ENCODE data around the gene PLA2G4F. TPM values are rescaled to one million over a fixed set of nuclear protein-coding genes. Genes with fewer than 3 reads are reported as not detected.
"Not testable (repeated sequence)": the region's sequence is repeated elsewhere in the genome, so short reads cannot be mapped to it uniquely, and the experiment has no call there.

The PLA2G4F gene
- total RNA-seq, 1 experiment from 2014 or later, result not detected

DNA sequence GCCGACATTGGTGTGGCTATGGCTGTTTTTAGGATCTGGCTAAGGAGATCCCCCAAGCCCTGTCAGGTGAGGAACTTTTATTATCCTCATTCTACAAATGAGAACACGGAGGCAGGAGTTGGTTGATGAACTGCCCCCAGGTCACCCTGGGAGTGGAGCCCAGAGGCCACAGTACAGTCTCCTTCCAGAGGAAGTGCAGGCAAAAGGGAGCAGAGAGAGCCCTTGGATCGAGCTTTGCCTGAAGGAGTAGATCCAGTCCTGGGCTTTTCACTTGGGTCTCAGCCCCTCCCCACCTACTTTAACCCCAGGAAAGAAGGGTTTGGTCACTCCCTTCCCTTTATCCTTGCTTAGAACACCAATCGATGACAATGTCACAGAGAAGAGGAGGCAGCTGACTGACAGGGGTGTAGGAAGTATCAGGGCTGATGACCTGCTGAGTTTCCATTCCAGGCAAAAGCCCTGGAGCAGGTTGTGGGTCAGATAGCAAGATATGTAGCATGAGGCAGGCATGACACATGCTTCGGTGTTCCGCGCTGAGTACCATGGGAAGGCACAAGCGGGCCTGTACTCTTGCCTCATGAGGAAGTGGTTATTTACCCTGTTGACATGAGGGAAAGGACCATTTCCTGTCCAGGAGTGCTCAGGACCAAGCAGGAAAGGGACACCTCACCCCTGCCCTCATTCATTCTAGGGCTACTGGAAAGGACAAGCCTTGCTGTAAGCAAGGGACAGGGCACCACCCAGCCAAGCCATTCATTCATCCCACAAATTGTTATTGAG is 56.2 kb downstream of the PLA2G4F start:
- DNase-seq (ENCODE audit: low read depth), result peak; percentile 69

DNA sequence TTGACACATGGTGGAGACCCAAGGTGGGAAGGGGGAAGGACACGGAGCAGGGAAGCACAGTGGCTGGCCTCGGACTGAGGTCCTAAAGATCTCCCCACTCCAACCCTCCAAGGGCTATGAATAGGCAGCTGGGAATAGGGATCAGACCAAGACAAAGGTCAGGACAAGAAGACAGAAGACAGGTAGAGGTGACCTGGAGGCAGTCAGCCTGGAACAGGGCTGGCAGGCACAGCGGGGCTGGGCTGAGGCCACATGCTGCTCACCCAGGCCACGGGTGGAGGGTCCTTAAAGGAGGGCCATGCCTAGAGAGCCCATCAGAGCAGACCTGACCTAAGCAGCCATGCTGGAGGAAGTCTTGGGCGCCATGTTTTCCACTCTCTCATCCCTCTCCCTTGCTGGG is 59.4 kb downstream of the PLA2G4F start:
- DNase-seq (ENCODE audit: low read depth), result no peak

DNA sequence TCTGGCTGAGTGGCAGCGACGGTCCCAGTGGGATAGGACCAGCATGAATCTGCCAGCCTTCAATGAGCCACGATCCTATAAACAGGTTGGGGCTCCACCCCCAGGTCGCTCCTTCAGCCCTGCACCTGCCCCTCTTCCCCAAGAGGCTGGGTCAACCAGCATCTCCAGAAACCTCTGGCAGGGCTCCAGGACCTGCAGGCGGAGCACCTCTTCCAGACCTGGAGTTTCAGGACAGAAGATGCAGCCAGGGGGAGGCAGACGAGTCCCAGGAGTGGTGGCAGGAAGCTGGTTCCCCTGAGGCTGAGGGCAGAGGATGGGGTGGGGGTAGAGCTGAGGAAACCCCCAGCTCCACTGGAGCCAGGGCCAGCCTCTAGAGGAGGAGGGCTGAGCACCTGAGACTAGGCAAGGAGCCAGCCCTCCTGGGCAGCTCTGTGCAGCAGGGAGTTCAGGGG is 61.9 kb downstream of the PLA2G4F start, which contains the start of gene PLA2G4D:
TSS of gene PLA2G4D (minus strand) at position 51 of the 452 bp plus-strand sequence. CDS start 103 bp downstream, outside the sequence.
- DNase-seq (ENCODE audit: low read depth), result no peak

DNA sequence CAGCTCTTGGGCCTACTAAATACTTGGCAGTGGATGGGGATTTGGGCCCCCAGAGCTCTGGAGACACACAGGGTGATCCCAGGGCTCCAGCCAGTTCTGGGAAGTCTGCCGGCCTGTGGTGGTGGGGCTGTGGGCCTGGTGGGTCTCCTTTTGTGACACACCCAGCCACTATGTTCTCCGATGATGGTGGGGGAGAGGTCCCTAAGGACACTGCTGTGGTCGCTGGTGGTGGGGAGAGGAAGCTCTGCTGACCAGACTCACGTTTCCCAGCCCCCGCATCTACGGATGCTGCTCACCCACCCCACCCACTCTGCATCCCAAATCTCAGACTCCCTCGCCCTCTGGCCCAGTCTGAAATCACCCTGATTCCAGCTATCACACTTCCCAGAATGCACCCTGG is 62.5 kb downstream of the PLA2G4F start:
- no peak for DNase-seq (ENCODE audit: low read depth)

DNA sequence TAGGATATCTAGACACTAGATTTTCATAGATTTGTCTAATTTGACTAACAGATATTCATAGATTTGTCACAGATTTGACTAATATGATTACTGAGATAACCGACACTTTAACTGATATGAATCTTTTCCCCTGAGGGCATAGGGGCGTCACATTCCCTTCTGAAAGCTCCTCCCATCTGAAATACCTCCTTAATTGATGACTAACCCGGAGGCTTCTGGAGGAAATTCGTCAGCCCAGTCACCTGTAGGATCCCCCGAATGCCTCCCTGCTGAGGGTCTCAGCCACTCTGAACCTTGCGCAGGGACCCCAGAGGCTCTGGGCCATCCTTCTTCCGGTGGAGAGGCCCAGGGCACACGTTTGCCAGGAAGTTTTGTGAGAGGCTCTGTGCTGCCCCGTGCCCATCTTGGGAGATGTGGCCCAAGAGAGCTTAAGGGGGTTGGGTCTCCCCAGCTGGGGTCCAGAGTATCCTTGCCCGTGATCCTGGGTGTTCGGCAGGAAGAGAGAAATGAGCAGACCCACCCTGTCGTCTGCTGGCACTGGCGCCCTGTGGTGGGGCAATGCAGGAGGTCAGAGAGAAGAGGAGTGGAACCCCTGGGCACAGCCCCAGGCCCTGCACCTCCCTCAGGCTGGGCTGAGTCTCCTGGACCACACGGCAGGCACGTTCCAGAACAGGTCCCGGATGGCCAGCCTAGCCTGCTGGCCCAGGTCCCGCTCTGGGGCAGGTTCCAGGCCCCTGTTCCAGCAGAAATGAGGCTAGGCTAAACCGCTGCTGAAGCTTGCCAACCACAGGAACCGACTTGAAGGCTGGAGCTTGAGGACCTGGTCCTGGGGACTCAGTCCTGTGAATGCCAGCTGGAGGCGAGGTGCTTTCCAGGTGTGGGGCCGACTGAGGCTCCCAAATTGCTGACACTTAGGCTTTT is 63.8 kb downstream of the PLA2G4F start:
- DNase-seq (ENCODE audit: low read depth), result no peak

DNA sequence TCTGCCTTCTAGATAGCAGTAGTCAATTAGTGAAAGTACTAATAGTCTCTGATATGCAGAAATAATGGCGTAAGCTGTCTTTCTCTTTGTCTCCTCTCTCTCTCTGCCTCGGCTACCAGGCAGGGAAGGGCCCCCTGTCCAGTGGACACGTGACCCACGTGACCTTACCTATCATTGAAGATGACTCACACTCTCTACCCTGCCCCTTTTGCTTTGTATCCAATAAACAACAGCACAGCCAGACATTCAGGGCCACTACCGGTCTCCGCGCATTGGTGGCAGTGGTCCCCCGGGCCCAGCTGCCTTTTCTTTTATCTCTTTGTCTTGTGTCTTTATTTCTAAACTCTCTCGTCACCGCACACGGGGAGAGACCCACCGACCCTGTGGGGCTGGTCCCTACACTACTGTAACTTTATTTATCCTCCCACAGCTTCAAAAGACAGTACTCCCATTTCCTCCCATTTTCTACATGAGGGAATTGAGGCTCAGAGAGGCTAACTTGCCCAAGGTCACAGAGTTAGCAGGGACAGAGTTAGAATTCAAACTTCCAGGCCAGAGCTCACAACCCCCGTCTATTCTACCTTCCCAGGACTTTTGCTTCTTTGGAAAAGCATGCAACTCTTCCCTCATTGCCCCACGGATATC is 64.6 kb downstream of the PLA2G4F start:
- not testable (repeated sequence) for DNase-seq (ENCODE audit: low read depth)

DNA sequence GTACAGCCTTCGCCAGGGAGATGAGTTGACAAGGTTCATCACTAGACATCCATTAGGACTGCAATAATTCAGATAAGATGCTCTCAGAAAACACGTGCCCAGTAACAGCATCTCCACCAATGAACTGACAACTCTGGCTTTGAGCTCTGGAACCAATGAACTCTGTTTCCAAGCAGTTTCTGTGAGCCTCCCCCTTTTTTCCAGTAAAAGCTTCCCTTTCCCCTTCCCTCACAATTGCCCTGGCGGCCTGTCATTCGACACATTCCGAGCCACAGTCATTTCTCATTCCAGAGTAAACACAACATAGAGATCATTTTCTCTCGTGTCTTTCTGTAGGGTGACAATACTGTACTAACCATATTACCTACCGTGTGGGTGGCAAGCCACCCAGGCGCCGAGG is 65.7 kb downstream of the PLA2G4F start:
- no peak for DNase-seq (ENCODE audit: low read depth)

DNA sequence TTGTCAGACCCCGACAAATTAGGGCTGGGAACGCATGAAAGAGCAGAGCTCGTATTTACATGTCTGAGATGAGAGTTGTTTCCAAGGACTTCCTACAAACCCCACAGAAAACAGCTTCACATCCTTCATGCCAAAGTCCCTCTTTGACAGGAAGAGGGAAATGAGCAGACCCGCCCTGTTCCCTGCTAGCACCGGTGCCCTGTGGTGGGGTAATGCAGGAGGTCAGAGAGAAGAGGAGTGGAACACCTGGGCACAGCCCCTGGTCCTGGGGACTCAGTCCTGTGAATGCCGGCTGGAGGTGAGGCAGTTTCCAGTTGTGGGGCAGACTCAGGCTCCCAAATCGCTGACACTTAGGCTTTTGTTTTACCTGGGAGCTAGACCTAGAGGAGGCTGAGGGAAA is 66.1 kb downstream of the PLA2G4F start:
- DNase-seq (ENCODE audit: low read depth), result no peak

DNA sequence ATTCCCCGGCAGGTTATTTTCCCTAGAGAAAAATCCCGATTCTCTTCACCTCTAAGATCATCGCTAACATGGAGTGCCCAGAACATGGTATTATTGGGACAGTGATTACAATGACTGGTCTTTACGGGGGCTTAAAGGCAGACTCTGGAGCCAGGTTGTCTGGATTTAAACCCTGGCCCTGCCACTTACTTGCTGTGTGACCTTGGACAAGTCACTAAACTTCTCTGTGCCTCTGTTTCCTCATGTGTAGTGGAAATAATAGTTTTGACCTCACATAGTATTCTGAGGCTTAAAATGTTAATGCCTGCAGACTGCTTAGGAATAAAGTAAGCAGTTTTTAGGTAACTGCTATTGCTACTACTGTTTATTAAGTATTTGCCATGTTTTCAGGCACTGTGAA is 66.5 kb downstream of the PLA2G4F start:
- no peak for DNase-seq (ENCODE audit: low read depth)

Small RNA genes within 50 kb of the gene (small RNA-seq; reads per million reads assigned to genes)
- not detected for gene MIR627

Other genes with a start within 250 kb of the PLA2G4F start
- 50.9 and 58.9 TPM in 2 replicates for gene EHD4, start 184.1 kb downstream of the PLA2G4F start, total RNA-seq (2014; rRNA removed; shearing (Covaris generic))
- 0.07 TPM in 1 of 2 replicates, not detected in the other for gene PLA2G4E, start 135.6 kb downstream of the PLA2G4F start, total RNA-seq (2014; rRNA removed; shearing (Covaris generic))
- gene PLA2G4D, start 62.1 kb downstream of the PLA2G4F start, total RNA-seq (2014; rRNA removed; shearing (Covaris generic)), result not detected in 2 replicates
- gene VPS39, start 51.7 kb upstream of the PLA2G4F start, total RNA-seq (2014; rRNA removed; shearing (Covaris generic)), result 13.3 and 17.7 TPM in 2 replicates
- gene GANC, start 116.6 kb upstream of the PLA2G4F start, total RNA-seq (2014; rRNA removed; shearing (Covaris generic)), result 11.6 and 15.3 TPM in 2 replicates
- 31.3 and 42.4 TPM in 2 replicates for gene TMEM87A, start 116.8 kb upstream of the PLA2G4F start, total RNA-seq (2014; rRNA removed; shearing (Covaris generic))
- gene CAPN3, start 202.9 kb upstream of the PLA2G4F start, total RNA-seq (2014; rRNA removed; shearing (Covaris generic)), result 0.68 TPM in 1 of 2 replicates, not detected in the other

Measured in HT1080 (cell line).